ENCODE results near the gene UAP1L1.
A peak's percentile ranks its signal among the peaks of the same experiment; 100 is the strongest.

UAP1L1 gene

GRCh38 chr9:137077758-137078693, 709 bp downstream of the UAP1L1 start:
- no peak for DNase-seq

DNA sequence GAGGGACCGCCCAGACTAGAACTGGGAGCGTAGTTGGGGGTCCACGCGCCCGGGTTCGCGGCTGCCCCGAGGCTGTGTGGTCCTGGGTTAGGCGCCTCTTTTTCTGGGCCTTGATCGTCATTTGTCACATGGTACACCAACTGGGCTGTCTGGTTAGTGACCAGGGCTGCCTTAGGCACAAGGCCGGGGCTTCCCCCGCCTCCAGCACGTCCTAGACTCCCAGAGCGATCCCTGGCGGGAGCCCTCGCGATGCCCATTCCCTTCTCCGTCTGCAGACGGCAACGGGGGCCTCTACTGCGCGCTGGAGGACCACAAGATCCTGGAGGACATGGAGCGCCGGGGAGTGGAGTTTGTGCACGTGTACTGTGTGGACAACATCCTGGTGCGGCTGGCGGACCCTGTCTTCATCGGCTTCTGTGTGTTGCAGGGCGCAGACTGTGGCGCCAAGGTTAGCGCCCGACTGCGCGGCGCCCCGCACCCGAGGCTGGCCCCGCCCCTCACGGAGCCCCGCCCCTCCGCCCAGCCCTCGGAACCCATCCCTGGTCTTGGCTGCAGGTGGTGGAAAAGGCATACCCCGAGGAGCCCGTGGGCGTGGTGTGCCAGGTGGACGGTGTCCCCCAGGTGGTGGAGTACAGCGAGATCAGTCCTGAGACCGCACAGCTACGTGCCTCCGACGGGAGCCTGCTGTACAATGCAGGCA, 1.5 kb downstream of the UAP1L1 start:
- DNase-seq = no peak

DNA sequence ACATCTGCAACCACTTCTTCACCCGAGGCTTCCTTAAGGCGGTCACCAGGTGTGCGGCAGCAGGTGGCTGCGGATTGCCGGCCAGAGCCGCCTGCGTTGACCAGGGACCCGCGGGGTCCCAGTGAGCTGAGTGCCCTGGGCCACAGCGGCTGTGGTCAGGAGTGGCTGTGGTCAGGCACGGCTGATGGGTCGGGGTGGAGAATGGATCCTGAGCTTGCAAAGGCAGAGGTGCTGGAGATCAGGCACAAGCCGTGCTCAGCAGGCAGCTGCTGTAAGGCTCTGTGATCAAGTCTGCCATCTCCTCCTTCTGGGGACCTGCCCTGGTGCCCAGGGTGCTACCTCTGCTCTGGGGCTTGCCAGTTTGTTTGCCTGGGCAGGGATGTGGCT, 2.1 kb downstream of the UAP1L1 start:
- no peak for DNase-seq

DNA sequence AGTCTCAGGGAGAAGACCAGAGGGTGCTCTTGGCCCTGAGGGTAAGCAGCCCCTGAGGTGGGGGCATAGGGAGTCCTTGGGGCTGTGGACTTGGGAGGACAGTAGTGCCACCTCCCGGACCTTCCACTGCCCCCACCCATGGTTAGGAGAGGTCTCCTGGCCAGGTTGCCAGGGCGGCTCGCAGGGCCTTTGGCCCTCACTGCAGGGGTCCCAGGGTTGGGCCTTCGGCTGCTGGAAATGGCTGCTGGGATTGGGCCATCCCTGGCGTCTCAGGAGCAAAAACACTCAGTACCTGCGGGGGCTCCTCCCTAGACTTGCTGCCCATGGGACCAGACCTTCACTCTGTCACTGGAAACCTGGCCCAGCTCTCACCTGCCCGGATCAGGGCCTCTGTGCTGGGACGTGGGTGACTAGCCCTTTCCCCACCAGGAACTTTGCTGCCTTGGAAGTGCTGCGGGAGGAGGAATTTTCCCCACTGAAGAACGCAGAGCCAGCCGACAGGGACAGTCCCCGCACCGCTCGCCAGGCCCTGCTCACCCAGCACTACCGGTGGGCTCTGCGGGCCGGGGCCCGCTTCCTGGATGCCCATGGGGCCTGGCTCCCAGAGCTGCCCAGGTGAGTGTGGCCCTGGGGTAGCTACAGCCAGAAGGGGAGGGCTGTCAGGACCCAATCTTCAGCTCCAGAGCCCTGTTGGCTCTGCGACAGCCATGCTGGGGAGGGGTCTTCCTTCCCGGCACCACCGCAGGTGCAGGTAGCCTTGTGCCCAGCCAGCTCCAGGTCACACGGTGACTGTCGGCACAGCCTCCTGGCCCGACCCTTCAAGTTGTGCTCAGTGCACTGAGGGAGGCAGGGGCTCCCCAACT, 3.2 kb downstream of the UAP1L1 start:
- no peak for DNase-seq

DNA sequence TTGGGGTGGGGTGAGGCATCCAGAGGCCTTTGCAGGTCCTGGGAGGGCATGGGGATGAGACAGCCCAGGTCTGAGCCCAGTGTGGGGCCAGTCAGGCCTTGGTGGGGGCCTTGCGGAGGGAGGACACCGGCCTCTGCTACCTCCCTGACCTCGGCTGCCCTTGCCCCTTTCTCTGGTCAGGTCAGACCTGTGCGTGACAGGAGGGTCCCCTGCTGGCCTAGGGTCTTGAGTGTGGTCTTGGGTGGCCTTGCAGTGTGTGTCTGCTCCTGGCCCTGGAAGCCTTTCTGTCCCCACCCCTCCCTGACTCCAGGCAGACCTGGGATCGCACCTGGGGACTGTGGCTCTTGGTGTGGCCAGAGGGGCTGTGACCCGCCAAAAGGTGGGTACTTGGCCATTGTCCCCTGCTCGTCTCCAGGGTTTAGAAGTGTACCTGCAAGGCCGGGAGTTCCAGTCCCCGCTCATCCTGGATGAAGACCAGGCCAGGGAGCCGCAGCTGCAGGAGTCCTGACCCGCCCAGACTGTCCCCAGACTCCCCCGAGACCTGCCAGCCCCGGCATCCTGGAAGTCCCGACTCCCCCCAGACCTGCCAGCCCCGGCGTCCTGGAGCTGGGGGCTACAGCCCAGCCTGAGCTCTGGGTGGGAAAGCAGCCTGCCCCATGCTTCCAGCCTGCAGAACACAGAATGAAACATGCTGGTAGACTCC, 5.1 kb downstream of the UAP1L1 start:
- DNase-seq = no peak

- no peak for DNase-seq
These were observed 5.6 kb downstream of the UAP1L1 start for GRCh38 chr9:137082925-137083290.

DNA sequence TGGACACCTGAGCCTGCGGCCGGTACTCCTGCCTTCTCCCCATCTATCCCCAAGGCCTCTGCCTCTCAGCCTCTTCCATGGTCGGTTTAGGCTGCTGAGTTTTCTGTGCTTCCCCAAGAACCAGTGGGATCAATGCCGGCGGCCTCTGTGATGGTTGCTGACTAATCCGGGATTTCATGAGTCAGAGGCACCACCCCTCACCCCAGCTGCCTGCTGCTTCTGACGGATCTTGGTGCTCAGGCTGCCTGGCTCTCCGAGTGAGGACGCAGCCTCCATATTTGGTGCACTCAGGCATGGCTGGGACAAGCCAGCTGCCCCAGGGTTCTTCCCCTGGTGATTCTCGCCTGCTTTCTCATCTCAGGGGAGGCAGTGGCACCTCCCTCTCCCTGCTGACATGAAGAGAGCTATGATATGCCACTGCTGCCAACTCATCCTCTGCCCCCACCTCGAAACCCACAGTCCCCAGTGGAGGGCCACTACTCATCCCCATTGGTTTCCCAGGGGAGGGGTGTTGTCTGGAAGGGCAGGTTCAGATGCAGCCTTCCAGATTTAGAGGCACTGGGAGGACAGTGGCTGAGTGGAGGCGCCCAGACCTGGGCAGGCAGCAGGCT, 6.2 kb downstream of the UAP1L1 start:
- DNase-seq = no peak

DNA sequence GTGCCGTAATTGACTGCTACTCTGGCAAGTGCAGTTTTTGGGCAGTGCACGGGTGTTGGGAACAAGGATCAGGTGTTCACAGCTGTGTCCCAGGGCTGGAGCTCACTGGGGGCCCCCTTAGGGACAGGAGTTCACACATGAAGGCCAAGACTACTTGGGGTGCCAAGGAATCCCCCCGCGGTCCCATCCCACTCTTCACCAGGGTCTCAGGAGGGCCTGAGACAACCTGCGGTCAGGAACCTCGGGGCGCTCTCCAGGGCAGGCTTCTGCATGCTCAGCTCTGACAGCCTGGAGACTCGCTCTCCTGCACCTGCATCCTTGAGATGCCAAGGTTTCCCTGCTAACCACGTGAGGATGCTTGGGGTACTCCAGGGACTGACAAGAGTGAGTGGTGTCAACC, 7.2 kb downstream of the UAP1L1 start:
- DNase-seq = no peak

GRCh38 chr9:137085920-137086530, 8.7 kb downstream of the UAP1L1 start:
- no peak for DNase-seq

DNA sequence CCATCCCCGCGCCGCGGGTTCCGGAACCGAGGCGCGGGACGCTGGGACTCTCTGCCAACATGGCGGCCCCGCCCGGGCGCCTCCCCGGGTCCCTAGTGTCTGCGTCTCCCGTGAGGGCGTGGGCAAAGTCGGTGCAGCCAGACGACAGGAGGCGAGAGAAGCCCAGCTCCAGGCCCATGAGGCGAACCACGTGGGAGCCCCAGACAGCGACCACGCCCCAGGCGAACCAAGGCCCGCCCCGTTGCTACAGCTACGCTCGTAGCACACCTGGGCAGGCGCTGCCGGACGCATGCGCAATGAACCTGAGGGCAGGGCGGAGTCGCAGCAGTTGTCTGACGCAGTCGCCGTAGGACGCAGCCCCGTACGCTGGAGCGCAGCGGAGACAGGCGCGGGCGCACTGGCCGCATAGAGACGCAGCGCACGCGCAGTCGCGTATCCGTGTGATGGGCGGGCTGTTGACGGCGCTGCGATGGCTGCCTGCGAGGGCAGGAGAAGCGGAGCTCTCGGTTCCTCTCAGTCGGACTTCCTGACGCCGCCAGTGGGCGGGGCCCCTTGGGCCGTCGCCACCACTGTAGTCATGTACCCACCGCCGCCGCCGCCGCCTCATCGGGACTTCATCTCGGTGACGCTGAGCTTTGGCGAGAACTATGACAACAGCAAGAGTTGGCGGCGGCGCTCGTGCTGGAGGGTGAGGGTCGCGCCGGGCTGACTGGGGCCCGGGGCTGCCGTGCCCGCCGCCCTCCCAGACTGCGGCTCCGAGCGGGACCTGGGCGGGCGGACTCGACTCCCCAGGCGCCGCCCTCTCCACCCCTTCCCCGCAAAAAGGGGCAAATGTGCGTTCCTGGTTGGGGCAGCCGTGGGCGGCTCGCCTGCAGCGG, 9.5 kb downstream of the UAP1L1 start, which contains the start of gene MAN1B1:
MAN1B1 (plus strand) TSS at position 455 of the 878 bp plus-strand sequence; CDS start at position 470, 15 bp downstream.
- peak; percentile 99 for DNase-seq

DNA sequence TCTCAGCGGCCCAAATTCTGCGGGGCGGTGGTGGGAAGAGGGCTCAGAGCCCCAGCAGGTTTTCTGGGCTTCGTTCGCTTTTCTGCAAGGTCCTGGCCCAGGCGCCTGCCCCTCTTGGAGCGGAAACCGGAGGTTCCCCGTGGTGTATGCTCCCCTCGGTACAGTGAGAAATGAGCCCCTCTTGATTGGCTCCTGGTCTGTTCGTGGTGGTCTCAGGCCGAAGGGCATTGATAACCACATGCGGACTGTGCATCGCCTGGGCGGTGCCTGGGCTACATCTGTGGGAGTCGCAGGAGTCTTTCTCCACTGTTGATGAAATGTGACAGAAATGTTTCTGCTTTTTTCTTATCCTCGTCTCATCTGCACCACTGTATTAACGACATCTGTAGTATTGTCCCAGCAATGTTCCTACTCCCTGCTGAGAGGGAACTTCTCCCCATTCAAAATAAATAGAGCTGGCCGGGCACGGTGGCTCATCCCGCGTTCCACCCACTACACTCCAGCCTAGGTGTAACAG, 10.2 kb downstream of the UAP1L1 start:
- no peak for DNase-seq

GRCh38 chr9:137088121-137088520, 10.8 kb downstream of the UAP1L1 start:
- DNase-seq = no peak

- DNase-seq = no peak
These were observed 12.1 kb downstream of the UAP1L1 start for GRCh38 chr9:137089232-137089947.

DNA sequence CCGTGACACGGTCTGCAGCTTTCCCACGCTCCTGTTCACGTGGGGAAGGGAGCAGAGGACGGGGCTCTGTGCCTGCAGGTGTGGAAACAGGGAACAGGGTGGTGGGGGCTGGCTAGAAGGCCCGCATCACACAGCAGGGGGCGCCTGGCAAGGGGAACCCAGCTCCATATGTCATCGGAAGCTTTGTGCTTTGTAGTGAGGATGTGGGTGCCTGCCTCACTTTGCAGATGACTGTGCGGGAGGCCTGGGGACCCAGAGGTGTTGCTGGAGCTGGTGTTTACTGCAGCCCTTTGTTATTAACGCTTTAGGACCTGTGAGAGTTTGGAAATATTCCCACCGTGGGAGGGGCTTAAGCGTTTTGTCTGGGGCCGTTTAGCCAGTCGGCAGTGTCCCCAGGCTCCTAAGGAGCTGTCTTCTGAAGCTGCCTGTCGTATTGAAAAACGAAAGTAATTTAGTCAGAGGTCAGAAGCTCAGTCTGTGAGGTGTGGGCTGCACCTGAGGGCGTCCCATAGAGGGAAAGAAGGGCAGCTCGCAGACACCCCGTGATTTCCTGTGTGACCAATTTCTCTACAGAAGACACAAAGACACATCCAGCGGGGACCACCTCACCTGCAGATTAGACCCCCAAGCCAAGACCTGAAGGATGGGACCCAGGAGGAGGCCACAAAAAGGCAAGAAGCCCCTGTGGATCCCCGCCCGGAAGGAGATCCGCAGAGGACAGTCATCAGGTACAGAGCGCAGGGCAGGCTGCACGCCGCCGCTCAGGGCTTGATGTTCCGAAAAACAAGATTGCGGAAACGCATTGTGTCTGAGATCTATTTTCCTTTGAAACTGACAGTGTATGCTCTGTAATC, 18.6 kb downstream of the UAP1L1 start:
- peak; percentile 75 for DNase-seq

DNA sequence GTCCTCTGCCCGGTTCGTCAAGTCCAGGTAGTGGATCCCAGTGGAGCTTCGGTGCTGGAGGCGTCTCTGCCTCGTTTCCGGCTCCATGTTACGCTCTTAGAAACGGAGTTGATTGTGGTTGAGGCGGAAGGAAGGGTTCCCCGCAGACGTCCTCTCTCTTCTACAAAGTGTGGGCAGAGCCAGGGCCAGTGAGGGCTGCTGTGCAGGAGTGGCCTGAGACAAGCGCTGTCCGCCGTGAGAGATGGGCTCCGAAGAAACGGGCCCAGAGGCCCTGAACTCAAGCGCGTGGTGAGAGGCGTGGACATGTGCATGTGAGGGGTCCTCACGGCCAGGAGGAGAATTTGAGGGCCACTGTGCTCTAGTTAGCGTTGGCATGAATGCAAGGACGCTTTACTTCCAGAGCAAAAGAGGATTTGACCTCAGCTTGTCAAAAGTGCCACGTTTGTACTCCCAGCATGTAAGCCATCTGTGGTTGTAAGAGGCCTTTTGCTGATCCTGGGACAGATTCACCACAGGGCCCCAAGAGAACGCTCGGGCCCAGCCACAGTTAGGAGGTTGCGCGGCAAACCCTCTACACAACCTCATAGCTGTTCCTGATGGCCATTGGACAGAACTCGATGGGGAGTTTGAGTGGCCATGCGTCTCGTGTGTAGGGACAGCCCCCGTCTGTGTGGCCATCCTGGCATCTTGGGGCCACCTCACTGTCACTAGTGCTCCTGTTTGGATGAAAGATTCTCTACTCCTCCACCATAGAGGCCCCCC, 19.6 kb downstream of the UAP1L1 start:
- no peak for DNase-seq

DNA sequence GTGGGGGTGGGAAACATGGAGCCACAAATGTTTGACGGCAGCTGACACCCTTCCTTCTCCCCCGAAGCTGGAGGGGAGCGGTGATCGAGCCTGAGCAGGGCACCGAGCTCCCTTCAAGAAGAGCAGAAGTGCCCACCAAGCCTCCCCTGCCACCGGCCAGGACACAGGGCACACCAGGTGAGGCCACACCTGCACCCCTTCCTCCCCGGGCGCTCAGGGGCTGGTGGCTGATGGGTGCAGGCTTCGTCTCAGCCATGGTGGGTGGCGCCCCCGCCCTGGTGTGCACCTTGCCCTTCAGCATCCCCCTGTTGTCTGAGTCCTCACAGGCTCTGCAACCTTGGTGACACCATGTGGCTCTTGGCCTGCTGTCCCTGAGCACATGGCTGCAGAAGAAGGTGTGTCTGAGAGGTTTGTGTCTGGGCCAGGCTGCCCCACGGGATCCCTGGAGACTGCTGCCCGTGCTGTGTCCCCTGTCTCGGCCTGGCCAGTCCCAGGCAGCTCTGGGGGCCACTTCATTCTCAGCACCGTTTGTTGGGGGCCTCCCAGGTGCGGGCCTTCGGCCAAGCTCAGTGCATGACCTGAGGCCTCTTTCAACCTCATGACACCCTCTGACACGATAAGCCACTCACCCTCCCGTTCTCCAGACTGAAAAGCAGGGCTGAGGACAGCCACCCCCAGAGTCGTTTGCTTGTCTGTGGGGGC, 20.6 kb downstream of the UAP1L1 start:
- no peak for DNase-seq

GRCh38 chr9:137099231-137099630, 21.9 kb downstream of the UAP1L1 start:
- DNase-seq = no peak
